ENCODE data around the gene RNMT. TPM values are rescaled to one million over a fixed set of nuclear protein-coding genes. Genes with fewer than 3 reads are reported as not detected.
A peak's percentile ranks its signal among the peaks of the same experiment; 100 is the strongest.
"Not testable (repeated sequence)": the region's sequence is repeated elsewhere in the genome, so short reads cannot be mapped to it uniquely, and the experiment has no call there.

RNMT gene
- 29.3 TPM for polyA plus RNA-seq (2013, experiment 1 of 2)
- polyA plus RNA-seq (2013, experiment 2 of 2): 31.4 TPM

- Histone ChIP-seq H2BK5ac (ENCODE audit: low read depth, low read length, poor library complexity, severe bottlenecking) (peak within 1 kb of the TSS; percentile 67), H3K23ac (ENCODE audit: low read length in 2 of 2) (peak within 1 kb of the TSS; percentile 69 to 87), H2AK5ac (ENCODE audit: low read length, severe bottlenecking) (no peak within 1 kb of the TSS), H3K27ac (ENCODE audit: low read length, poor library complexity, severe bottlenecking) (peak within 1 kb of the TSS; percentile 93), H3K18ac (ENCODE audit: low read depth in 1 of 2, low read length in 2 of 2) (peak within 1 kb of the TSS; percentile 96 to 97), H2BK15ac (ENCODE audit: low read depth, poor library complexity, severe bottlenecking) (peak within 1 kb of the TSS; percentile 78), H3K79me1 (replicated peaks; ENCODE audit: low read length, poor library complexity, severe bottlenecking) (peaks cover 19% of the 10 kb centered on the region), H2BK120ac (ENCODE audit: low read depth, low read length) (no peak within 1 kb of the TSS), H3K27me3 (ENCODE audit: control insufficient read depth in 1 of 2, insufficient read depth in 1 of 2, low read length in 2 of 2) (no peaks in the 10 kb centered on the region), H2AFZ (ENCODE audit: low read depth, low read length) (peak within 1 kb of the TSS; percentile 99), H3K4me3 (ENCODE audit: insufficient read depth in 1 of 2, low read depth in 1 of 2, low read length in 2 of 2) (peak within 1 kb of the TSS; percentile 95 to 100), H4K91ac (ENCODE audit: low read length) (peak within 1 kb of the TSS; percentile 61), H3K4me2 (ENCODE audit: low read length, poor library complexity, severe bottlenecking) (peak within 1 kb of the TSS; percentile 91), H3K4me1 (ENCODE audit: control insufficient read depth, insufficient read depth, low read depth, low read length) (no peaks in the 10 kb centered on the region), H4K8ac (ENCODE audit: low read length) (peak within 1 kb of the TSS; percentile 91), H3K36me3 (ENCODE audit: control insufficient read depth in 1 of 2, insufficient read depth in 2 of 2, low read depth in 1 of 2, low read length in 2 of 2) (peaks cover 3 to 5% of the 10 kb centered on the region in 2 experiments), H3K14ac (ENCODE audit: low read length in 2 of 2) (peak within 1 kb of the TSS in 1 of 2 experiments; percentile 89), H3K4ac (ENCODE audit: low read depth in 1 of 2, low read length in 2 of 2) (peak within 1 kb of the TSS; percentile 77 to 89), H3K9ac (ENCODE audit: low read length) (peak within 1 kb of the TSS; percentile 98), H3K9me3 (ENCODE audit: control insufficient read depth, low read length) (no peaks in the 10 kb centered on the region), H2BK12ac (ENCODE audit: low read length in 2 of 2) (peak within 1 kb of the TSS in 1 of 2 experiments; percentile 75)
- WGBS: under 1% methylated on average over 72 of the region's 76 CpGs
- peak; percentile 96 for DNase-seq
These were observed at the start of gene RNMT, which contains the start of gene FAM210A for GRCh38 chr18:13726232-13726971. RNMT (plus strand) TSS chr18:13726673; CDS start chr18:13731518, 4,845 bp downstream. FAM210A (minus strand) TSS chr18:13726558; CDS start chr18:13682077, 44,481 bp downstream.

DNA sequence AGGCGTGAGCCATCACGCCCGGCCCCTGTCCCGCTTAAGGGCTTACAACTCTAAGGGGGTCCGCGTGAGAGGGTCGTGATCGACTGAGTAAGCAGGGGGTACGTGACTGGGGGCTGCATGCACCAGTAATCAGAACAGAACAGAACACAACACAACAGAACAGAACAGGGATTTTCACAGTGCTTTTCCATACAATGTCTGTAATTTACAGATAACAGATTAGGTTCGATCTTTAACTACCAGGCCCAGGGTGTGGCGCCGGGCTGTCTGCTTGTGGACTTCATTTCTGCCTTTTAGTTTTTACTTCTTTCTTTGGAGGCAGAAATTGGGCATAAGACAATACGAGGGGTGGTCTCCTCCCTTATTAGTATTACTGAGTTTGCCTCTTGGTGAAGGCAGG is 49.1 kb upstream of the RNMT start:
- not testable (repeated sequence) for H2BK120ac ChIP-seq (ENCODE audit: low read depth, low read length); H3K4me3 ChIP-seq (ENCODE audit: insufficient read depth in 1 of 2, low read depth in 1 of 2, low read length in 2 of 2); H4K91ac ChIP-seq (ENCODE audit: low read length); H3K18ac ChIP-seq (ENCODE audit: low read depth in 1 of 2, low read length in 2 of 2); H3K27ac ChIP-seq (ENCODE audit: low read length, poor library complexity, severe bottlenecking); H3K9me3 ChIP-seq (ENCODE audit: control insufficient read depth, low read length); DNase-seq; H3K4ac ChIP-seq (ENCODE audit: low read depth in 1 of 2, low read length in 2 of 2); H3K23ac ChIP-seq (ENCODE audit: low read length in 2 of 2); H3K27me3 ChIP-seq (ENCODE audit: control insufficient read depth in 1 of 2, insufficient read depth in 1 of 2, low read length in 2 of 2); H3K14ac ChIP-seq (ENCODE audit: low read length in 2 of 2); H2BK15ac ChIP-seq (ENCODE audit: low read depth, poor library complexity, severe bottlenecking); H2AFZ ChIP-seq (ENCODE audit: low read depth, low read length); H2AK5ac ChIP-seq (ENCODE audit: low read length, severe bottlenecking); H3K4me1 ChIP-seq (ENCODE audit: control insufficient read depth, insufficient read depth, low read depth, low read length); H3K9ac ChIP-seq (ENCODE audit: low read length); H4K8ac ChIP-seq (ENCODE audit: low read length); H2BK12ac ChIP-seq (ENCODE audit: low read length in 2 of 2); H3K36me3 ChIP-seq (ENCODE audit: control insufficient read depth in 1 of 2, insufficient read depth in 2 of 2, low read depth in 1 of 2, low read length in 2 of 2); H2BK5ac ChIP-seq (ENCODE audit: low read depth, low read length, poor library complexity, severe bottlenecking); H3K4me2 ChIP-seq (ENCODE audit: low read length, poor library complexity, severe bottlenecking)
- 98% methylated on average over 12 of the region's 13 CpGs for WGBS
- peaks cover 13% of the 10 kb centered on the region for H3K79me1 ChIP-seq (replicated peaks; ENCODE audit: low read length, poor library complexity, severe bottlenecking)

DNA sequence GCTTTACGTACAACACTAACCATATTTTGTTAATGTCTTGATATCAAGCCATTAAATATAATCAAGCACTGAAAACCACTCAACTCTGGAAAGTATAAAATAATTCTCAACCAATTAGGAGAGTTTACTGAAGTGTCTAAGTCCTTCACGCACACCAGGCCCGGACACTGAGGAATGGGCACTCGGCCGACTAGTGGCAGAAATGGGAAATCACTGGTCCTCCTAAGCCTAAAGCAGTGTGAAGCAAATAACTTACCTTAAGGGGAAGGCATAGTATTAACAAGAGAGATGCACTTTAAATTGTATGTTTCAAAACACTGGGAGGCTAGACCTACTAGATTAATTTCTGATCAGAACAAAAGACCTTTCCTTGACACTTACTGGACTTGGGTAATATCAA is 45.9 kb upstream of the RNMT start:
- Histone ChIP-seq H2BK12ac (ENCODE audit: low read length in 2 of 2) (no peak overlapping the region), H3K9ac (ENCODE audit: low read length) (no peak overlapping the region), H3K79me1 (replicated peaks; ENCODE audit: low read length, poor library complexity, severe bottlenecking) (peaks cover 20% of the 10 kb centered on the region), H3K4me2 (ENCODE audit: low read length, poor library complexity, severe bottlenecking) (no peak overlapping the region), H4K91ac (ENCODE audit: low read length) (no peak overlapping the region), H3K4ac (ENCODE audit: low read depth in 1 of 2, low read length in 2 of 2) (no peak overlapping the region), H3K18ac (ENCODE audit: low read depth in 1 of 2, low read length in 2 of 2) (no peak overlapping the region), H2BK15ac (ENCODE audit: low read depth, poor library complexity, severe bottlenecking) (no peak overlapping the region), H2AK5ac (ENCODE audit: low read length, severe bottlenecking) (no peak overlapping the region), H3K27me3 (ENCODE audit: control insufficient read depth in 1 of 2, insufficient read depth in 1 of 2, low read length in 2 of 2) (no peaks in the 10 kb centered on the region), H2AFZ (ENCODE audit: low read depth, low read length) (no peak overlapping the region), H2BK120ac (ENCODE audit: low read depth, low read length) (no peak overlapping the region), H3K27ac (ENCODE audit: low read length, poor library complexity, severe bottlenecking) (no peak overlapping the region), H3K36me3 (ENCODE audit: control insufficient read depth in 1 of 2, insufficient read depth in 2 of 2, low read depth in 1 of 2, low read length in 2 of 2) (peaks cover 0 to 10% of the 10 kb centered on the region in 2 experiments), H4K8ac (ENCODE audit: low read length) (no peak overlapping the region), H3K14ac (ENCODE audit: low read length in 2 of 2) (no peak overlapping the region), H3K23ac (ENCODE audit: low read length in 2 of 2) (no peak overlapping the region), H2BK5ac (ENCODE audit: low read depth, low read length, poor library complexity, severe bottlenecking) (no peak overlapping the region), H3K9me3 (ENCODE audit: control insufficient read depth, low read length) (no peaks in the 10 kb centered on the region), H3K4me1 (ENCODE audit: control insufficient read depth, insufficient read depth, low read depth, low read length) (no peaks in the 10 kb centered on the region), H3K4me3 (ENCODE audit: insufficient read depth in 1 of 2, low read depth in 1 of 2, low read length in 2 of 2) (no peak overlapping the region)
- no peak for DNase-seq
- WGBS: 69% methylated on average over 5 of the region's 5 CpGs

GRCh38 chr18:13681701-13682100 is 44.8 kb upstream of the RNMT start:
- H3K14ac ChIP-seq (ENCODE audit: low read length in 2 of 2): no peak overlapping the region
- no peak overlapping the region for H3K4me2 ChIP-seq (ENCODE audit: low read length, poor library complexity, severe bottlenecking)
- no peak overlapping the region for H2BK120ac ChIP-seq (ENCODE audit: low read depth, low read length)
- H2BK15ac ChIP-seq (ENCODE audit: low read depth, poor library complexity, severe bottlenecking): no peak overlapping the region
- H3K4me3 ChIP-seq (ENCODE audit: insufficient read depth in 1 of 2, low read depth in 1 of 2, low read length in 2 of 2): no peak overlapping the region
- H3K27ac ChIP-seq (ENCODE audit: low read length, poor library complexity, severe bottlenecking): no peak overlapping the region
- H3K9ac ChIP-seq (ENCODE audit: low read length): no peak overlapping the region
- H3K18ac ChIP-seq (ENCODE audit: low read depth in 1 of 2, low read length in 2 of 2): no peak overlapping the region
- no peak overlapping the region for H4K8ac ChIP-seq (ENCODE audit: low read length)
- H3K4ac ChIP-seq (ENCODE audit: low read depth in 1 of 2, low read length in 2 of 2): no peak overlapping the region
- no peak overlapping the region for H2AK5ac ChIP-seq (ENCODE audit: low read length, severe bottlenecking)
- H2AFZ ChIP-seq (ENCODE audit: low read depth, low read length): no peak overlapping the region
- H2BK12ac ChIP-seq (ENCODE audit: low read length in 2 of 2): no peak overlapping the region
- H3K4me1 ChIP-seq (ENCODE audit: control insufficient read depth, insufficient read depth, low read depth, low read length): no peaks in the 10 kb centered on the region
- H2BK5ac ChIP-seq (ENCODE audit: low read depth, low read length, poor library complexity, severe bottlenecking): no peak overlapping the region
- no peak overlapping the region for H4K91ac ChIP-seq (ENCODE audit: low read length)
- peaks cover 20% of the 10 kb centered on the region for H3K79me1 ChIP-seq (replicated peaks; ENCODE audit: low read length, poor library complexity, severe bottlenecking)
- DNase-seq: no peak
- no peaks in the 10 kb centered on the region for H3K9me3 ChIP-seq (ENCODE audit: control insufficient read depth, low read length)
- H3K36me3 ChIP-seq (ENCODE audit: control insufficient read depth in 1 of 2, insufficient read depth in 2 of 2, low read depth in 1 of 2, low read length in 2 of 2): peaks cover 0 to 10% of the 10 kb centered on the region in 2 experiments
- H3K23ac ChIP-seq (ENCODE audit: low read length in 2 of 2): no peak overlapping the region
- over 99% methylated on average over 6 of the region's 6 CpGs for WGBS
- no peaks in the 10 kb centered on the region for H3K27me3 ChIP-seq (ENCODE audit: control insufficient read depth in 1 of 2, insufficient read depth in 1 of 2, low read length in 2 of 2)

Data from mesenchymal stem cell (in vitro differentiated cells and primary cell).